Stimulated activated CD4-positive, alpha-beta T cell treated with anti-CD3 and anti-CD28 coated beads, Interleukin-15, amount 100 ng/mL, for 48 hours (primary cell): ENCODE results near the gene ZNF778.

ENCODE experiments used
- DNase-seq, 2 donors: peaks; one replicate each; pipeline ENCODE4 v3.0.0-alpha.2; 2020; ENCODE audit warnings: low read depth in 2 of 2

ZNF778 gene

GRCh38 chr16:89217388-89218191 lies at the start of gene ZNF778:
ZNF778 (plus strand) TSS chr16:89217703; CDS start chr16:89221128, 3,425 bp downstream.
- DNase-seq: peak; percentile 59 to 71

DNA sequence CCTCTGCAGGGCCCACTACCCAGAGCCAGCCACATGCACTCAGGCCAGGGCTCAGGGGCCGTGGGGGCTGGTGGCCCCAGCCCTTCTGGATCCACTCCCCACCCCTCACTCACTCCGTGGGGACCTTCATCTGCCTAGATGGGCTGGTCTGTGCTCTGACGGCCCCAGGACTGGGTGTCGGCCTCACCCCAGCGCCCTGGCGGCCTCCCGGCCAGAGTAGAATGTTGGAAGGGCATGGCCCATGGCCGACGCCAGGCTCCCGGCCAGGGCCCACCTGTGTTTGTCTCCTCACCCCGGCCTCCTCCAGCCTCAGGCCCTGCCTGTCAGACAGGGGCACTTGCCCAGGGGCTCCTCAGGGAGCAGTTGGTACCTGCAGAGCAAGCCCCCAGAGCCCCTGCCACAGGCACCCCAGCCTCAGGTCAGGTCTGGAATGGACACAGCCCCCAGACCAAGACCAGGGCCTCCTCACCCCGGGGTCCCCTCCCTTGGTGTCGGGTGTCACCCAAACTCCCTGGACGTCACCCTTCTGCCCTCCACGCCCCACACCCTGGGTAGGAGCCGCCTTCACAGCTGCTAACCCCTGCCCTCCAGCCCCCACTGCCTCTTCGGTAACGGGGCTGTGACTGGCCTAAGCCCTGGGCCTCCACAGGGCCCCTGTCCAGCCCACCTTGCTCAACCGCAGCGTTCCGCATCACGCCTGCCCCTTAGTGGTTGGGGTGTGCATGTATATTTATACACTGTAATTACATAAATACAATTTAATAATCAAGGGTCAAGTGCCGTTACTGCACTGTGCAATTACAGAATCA lies 48.9 kb upstream of the ZNF778 start:
- DNase-seq: no peak

DNA sequence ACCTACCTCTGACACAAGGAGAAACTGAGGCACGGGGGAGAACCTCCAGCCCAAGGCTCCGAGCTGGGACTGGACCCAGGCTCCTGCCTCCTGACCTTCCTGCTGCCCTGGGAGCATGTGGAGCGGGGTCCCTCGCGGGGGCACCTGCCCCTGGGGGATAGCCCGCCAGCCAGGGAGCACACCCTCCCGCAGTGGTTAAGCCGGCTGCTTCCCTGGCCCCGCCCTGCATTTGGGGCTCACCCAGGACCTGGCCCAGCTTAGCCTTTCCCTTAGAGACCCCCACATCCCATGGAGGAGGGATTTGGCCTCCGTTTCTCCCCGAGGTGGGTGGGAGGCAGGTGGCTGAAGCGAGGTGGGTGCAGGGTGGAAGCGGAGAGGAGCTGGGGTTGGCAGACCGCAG lies 47.7 kb upstream of the ZNF778 start:
- DNase-seq: no peak

DNA sequence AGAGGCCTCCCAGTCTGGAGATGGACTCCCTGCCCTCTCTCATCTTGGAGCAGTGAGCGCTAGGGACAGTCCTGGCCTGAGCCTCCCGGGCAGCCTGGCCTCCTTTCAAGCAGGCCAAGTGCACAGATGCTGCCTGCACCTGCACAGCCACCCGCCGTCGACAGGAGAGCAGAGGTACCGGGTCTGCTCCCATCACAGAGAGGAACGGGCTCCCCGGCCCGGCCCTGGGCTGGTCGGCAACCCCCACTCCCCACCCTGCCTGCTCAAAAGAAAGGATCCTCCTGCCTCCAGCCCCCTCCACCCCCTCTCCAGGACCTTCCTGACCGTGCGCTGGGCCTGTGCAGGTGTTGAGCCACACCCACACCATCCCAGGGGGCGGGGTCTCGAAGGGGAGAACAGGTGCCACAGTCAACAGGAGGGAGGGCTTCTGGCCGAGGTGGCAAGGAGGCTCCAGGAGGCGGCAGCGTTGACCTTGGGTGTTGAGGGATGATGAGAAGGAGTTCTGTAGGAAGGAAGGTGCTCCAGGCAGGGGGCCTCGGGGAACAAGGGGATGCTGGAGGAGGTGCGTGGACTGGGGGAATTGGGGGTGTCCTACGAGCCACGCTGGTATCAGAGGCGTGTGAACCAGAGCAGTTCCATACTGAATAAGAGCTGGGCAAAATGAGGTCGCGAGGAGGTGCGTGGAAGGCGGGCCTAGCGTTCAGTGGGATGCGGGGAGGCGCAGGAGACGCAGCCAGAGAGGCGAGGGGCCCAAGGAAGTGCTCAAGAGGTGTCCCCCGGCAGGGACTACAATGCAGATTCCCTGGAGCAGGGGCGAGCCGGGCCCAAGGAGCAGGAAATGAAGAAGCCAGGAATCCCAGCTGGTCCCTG lies 46.9 kb upstream of the ZNF778 start:
- DNase-seq: no peak

DNA sequence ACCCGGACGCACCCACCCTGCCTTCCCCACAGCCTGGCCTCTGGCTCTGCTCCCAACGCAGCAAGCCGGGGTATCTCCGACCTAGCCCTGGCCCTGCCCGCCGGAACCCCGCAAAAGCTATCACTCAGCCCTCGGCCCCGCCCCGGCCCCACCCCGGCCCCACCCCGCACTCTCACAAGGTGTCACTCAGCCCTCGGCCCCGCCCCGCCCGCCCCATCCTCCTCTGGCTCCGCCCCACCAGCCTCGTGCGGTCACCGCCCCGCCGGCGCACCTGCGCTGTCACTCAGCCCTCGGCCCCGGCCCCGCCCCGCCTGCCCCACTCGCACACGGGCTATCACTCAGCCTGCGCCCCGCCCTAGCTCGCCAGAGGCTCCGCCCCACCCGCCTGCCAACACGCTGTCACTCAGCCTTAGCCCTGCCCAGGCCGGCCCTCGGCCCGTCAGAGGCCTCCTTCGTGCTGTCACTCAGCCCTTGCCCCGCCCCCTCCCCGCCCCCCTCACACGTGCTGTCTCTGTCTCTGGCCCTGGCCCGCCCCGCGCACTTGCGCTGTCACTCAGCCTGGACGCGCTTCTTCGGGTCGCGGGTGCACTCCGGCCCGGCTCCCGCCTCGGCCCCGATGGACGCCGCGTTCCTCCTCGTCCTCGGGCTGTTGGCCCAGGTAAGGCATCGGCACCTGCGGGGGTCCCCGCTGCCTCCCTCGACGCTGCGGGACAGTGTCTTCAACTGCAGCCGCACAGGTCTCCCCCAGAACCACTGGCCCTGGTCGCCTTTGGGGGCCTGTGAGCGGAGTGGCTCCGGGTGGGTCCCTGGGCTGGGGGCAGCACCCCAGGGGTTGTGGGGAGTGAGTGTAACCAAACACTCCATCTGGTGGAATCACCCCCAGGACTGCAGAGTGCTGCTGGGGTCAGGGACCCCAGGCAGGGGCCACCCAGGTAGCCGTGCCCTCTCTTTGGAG lies 46.0 kb upstream of the ZNF778 start, which contains the start of gene CDH15:
Gene CDH15, plus strand, starts transcription at position 533 of the 955 bp plus-strand sequence. Its CDS starts 84 bp downstream, at position 617.
- DNase-seq: peak; percentile 93 to 95

DNA sequence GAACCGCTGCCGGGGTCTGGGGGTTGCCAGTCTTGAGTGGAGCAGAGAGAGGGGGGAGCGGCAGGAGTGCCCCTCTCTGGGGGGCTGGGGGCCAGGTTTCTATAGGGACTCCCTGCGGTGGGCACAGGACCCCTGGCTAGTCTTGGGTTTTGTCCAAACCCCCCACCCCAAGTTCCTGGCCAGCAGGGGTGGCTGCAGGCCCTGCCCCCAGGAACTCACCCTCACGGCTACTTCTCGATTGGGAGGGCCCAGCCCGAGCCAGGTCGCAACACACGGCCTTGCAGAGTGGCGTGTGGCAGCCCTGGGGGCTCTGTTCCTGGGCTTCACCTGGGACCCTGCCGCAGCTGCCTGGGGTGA lies 45.4 kb upstream of the ZNF778 start:
- DNase-seq: no peak

- no peak for DNase-seq
Measured at GRCh38 chr16:89172528-89173173, 44.9 kb upstream of the ZNF778 start.

- no peak for DNase-seq
Measured at GRCh38 chr16:89173174-89173921, 44.2 kb upstream of the ZNF778 start.

DNA sequence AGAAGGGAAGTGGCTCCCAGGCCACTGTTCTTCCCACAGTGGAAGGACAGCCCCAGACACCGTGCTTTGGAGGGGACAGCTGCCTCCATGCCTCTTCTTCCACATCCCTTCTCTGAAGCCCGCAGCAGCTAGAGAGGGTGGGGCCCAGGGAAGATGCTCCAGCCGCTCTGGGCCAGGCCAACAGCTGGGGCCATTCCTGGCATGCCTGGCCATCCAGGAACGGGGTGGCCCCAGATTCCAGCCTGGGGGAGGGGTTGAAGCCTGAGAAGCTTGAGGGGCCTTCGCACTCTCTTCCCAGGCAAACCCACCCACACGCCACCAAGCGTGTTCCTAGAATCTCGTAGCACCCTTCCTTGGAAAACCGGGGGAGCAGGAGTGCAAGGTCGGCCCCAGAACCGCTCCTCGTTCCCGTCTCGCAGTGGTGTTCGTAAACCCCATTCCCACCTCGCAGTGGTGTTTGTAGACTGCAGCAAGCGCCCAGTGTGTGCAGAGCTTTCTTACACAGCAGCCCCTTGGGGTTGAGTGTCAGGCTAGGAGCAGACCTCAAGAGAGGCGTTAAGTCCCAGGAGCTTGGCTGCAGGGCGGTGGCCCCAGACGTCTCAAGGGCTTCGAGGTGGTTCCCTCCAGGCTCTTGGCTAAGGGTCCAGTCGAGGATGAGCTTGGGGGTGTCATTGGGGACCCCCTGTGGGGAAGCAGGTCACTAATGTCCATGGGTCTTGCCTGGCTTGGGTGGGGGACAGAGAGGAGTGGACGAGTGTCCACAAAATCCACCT lies 43.3 kb upstream of the ZNF778 start:
- DNase-seq: no peak

- no peak for DNase-seq
Measured at GRCh38 chr16:89174877-89175276, 42.6 kb upstream of the ZNF778 start.

DNA sequence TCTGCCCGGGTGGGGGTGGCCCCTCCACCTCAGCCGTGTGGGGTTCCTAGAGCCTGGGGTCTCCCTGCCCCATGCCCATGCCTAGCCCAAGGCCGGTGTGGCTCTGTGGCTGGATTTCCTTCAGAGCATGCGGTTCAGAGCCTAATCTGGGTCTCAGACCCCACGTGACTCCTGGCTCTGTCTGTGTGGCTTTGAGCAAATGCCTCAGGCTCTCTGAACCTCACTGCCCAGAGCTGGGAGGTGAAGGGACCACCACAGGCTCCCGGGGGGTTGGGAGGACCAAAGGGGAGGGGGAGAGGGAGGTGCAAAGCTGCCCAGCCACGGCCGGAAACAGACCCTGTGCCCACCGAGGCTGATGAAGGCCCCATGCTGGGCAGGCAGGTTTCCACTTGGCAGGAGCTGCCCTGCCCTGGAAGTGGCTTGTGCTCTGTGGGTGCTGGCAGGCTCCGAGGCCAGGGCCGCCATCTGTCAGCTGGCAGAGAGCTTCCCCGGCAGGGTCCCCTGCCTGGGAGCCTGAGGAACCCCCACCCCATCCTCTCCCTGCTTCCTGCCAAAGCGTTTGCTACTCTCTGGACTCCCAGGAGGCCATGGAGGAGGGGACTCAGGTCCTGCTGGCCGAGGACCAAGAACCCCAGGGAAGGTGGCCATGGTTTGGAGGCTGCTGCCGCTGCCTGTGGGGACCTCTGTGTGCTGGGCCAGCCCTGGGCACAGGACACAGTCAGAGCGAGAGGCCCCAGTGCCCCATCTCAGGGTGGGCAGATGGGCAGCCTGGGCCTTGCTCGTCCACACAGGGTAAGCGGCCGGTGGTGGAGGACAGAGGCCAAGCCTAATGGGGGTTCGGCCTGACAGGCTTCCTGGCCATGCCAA lies 42.0 kb upstream of the ZNF778 start:
- DNase-seq: no peak

- no peak for DNase-seq
Measured at GRCh38 chr16:89176147-89176690, 41.3 kb upstream of the ZNF778 start.

GRCh38 chr16:89176717-89177116 lies 40.8 kb upstream of the ZNF778 start:
- DNase-seq: no peak

GRCh38 chr16:89177501-89177900 lies 40.0 kb upstream of the ZNF778 start:
- DNase-seq: no peak

- no peak for DNase-seq
Measured at GRCh38 chr16:89178453-89179147, 38.9 kb upstream of the ZNF778 start.

DNA sequence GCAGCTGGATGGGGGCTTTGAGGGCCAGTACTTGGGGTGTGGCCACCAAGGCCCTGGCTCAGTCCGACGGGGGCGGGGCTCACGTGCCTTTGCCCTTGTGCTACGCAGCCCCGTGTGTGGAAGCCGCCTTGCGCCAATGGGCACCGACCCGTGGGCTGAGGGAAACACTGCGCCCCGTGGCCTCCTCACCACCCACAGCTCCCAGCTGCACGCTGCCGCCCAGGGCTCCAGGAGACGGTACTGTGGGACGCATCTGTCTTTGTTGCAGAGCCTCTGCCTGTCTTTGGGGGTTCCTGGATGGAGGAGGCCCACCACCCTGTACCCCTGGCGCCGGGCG lies 38.4 kb upstream of the ZNF778 start:
- DNase-seq: no peak
